Esophagus squamous epithelium (tissue), 5 donors: ENCODE data around the gene OR6M1. TPM values are rescaled to one million over a fixed set of nuclear protein-coding genes. Genes with fewer than 3 reads are reported as not detected.

Experiments used
- DNase-seq: peaks from one replicate; lab custom pipeline; 2025; lab: John Stamatoyannopoulos, UW
- H3K27ac ChIP-seq, 4 donors: fragments of 200-600 bp; sonication (generic); one replicate each; pipeline ENCODE4 v1.5.1; 2016 to 2019; ENCODE audit warnings: mild to moderate bottlenecking in 1 of 4
- H3K27me3 ChIP-seq, 4 donors: fragments of 200-600 bp; sonication (generic); 1 replicate in 3 of 4; 2 replicates in 1 of 4; pipeline versions ENCODE4 v1.5.1 to v1.6.0; 2017 to 2021; ENCODE audit warnings: antibody characterized with exemption in 1 of 4
- H3K36me3 ChIP-seq, 3 donors: fragments of 200-600 bp; sonication (generic); one replicate each; pipeline ENCODE4 v1.5.1; 2016 to 2019
- H3K4me1 ChIP-seq, 3 donors: fragments of 200-600 bp; sonication (generic); one replicate each; pipeline ENCODE4 v1.5.1; 2017 to 2019
- H3K4me3 ChIP-seq, 4 donors: fragments of 200-600 bp; sonication (generic); 1 replicate in 3 of 4; 2 replicates in 1 of 4; pipeline ENCODE4 v1.5.1; 2016 to 2019; ENCODE audit warnings: mild to moderate bottlenecking in 2 of 4, moderate library complexity in 1 of 4
- H3K9me3 ChIP-seq, 3 donors: fragments of 200-600 bp; sonication (generic); one replicate each; pipeline ENCODE4 v1.5.1; 2016 to 2019
- POLR2A ChIP-seq, 4 donors: fragments of 450-650 bp; IDR thresholded peaks; one replicate each; pipeline ENCODE4 v1.6.1; 2017; ENCODE audit warnings: antibody characterized with exemption in 4 of 4, mild to moderate bottlenecking in 4 of 4, moderate library complexity in 3 of 4
- WGBS, 2 donors: methylation state at CpG; one replicate each; pipeline ENCODE4 v1.1.5; 2018; 5-methylcytosine and 5-hydroxymethylcytosine counted together
- intact Hi-C: fragments of 100-400 bp; cut with DNase I; formaldehyde crosslinking; loops from one replicate; pipeline ENCODE4 v1.15.0; 2022
- total RNA-seq, 4 donors: library from RNA; depleted of rRNA; stranded (reverse); fragments of >200 nt; gene quantifications; one replicate each; pipeline ENCODE4 v1.1.0, GENCODE V29; 2016
- TF ChIP-seq, protein P1 (sequence below), 6 experiments: fragments of 450-650 bp in 4 of 6; fragments of 200-600 bp in 2 of 6; sonication (generic) in 2 of 6; IDR thresholded peaks; one replicate each; pipeline ENCODE4 v1.5.1; 2016 to 2019; ENCODE audit warnings: antibody characterized with exemption in 6 of 6, mild to moderate bottlenecking in 4 of 6, moderate library complexity in 4 of 6
- donor health status: DM: yes; HTN: yes; CAD: no.

OR6M1 gene
- total RNA-seq, 4 donors from 2014 or later: not detected

DNA sequence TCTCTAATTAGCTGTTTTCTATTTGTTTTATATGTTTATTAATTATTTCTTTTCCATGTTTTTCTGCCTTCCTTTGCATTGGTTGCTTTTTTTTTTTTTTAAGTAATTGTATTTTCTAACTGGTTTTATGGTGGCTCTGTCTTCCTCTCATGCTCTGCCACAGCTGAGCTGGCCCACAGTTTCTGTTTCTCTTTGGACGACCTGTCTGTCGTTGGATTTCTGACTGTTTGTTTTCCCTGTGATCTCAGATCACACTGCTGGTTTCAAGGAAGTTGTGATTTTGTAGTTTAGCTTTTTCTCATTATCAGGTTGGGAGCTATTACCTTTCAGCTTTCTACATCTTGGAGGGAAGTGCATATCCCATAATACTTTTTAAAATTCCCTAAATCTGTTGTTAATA lies 15.9 kb upstream of the OR6M1 start:
- Histone ChIP-seq H3K9me3 (no peaks in the 10 kb centered on the region), H3K4me1 (no peaks in the 10 kb centered on the region), H3K4me3 (no peak overlapping the region), H3K27me3 (no peaks in the 10 kb centered on the region), H3K27ac (no peak overlapping the region), H3K36me3 (no peaks in the 10 kb centered on the region)
- TF ChIP-seq, protein P1, sequence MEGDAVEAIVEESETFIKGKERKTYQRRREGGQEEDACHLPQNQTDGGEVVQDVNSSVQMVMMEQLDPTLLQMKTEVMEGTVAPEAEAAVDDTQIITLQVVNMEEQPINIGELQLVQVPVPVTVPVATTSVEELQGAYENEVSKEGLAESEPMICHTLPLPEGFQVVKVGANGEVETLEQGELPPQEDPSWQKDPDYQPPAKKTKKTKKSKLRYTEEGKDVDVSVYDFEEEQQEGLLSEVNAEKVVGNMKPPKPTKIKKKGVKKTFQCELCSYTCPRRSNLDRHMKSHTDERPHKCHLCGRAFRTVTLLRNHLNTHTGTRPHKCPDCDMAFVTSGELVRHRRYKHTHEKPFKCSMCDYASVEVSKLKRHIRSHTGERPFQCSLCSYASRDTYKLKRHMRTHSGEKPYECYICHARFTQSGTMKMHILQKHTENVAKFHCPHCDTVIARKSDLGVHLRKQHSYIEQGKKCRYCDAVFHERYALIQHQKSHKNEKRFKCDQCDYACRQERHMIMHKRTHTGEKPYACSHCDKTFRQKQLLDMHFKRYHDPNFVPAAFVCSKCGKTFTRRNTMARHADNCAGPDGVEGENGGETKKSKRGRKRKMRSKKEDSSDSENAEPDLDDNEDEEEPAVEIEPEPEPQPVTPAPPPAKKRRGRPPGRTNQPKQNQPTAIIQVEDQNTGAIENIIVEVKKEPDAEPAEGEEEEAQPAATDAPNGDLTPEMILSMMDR (IDR thresholded peaks at IDR 0.05): no peak
- TF ChIP-seq POLR2A (IDR thresholded peaks at IDR 0.05): no peak
- WGBS, 2 donors: 9 to 13% methylated on average over 2 of the region's 2 CpGs
- intact Hi-C loops: no loop called here
- no peak for DNase-seq

DNA sequence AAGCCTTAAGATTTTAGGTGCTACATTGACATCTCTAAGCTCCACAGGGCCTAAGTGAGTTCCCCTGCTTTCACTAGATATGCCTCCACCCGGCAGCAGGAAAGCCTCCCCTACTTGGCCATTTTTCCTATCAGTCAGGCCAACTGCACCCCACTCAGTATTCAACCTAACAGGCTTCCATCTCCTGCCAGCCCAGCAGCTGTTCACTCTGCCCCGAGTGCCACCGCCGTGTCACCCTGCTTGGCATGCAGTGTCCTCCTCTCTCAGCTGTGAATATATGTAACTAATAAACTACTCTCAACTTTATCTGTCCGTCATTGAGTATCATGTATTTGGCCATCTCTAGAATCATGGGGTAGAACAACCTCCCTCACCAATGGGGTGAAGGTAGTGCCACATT lies 9.0 kb upstream of the OR6M1 start:
- Histone ChIP-seq H3K27ac (no peak overlapping the region), H3K27me3 (no peaks in the 10 kb centered on the region), H3K9me3 (no peaks in the 10 kb centered on the region), H3K36me3 (no peaks in the 10 kb centered on the region), H3K4me3 (no peak overlapping the region), H3K4me1 (no peaks in the 10 kb centered on the region)
- TF ChIP-seq POLR2A (IDR thresholded peaks at IDR 0.05): no peak
- TF ChIP-seq, protein P1 (IDR thresholded peaks at IDR 0.05): no peak
- intact Hi-C loops: no loop called here
- DNase-seq: no peak
- 82 to 84% methylated on average over 5 of the region's 5 CpGs for WGBS, 2 donors

DNA sequence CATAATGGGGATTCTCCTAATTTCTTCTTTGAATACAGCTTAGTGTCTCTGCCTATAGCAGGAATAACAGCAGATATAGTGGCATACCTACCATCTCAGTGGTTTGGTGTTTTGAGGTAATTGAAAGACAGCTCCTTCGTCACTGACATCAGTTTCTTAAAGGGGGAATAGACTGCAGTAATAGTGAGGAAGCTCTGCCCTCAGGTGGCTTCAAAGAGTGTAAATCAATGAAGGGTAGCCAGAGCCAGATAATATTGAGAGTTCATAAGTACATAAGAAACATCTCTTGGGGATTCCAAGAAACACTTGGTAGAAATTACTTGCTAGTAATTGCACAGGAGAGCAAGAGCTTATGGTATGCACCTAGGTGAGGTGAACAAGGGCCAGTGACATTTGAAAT lies 4.4 kb downstream of the OR6M1 start:
- TF ChIP-seq, protein P1 (IDR thresholded peaks at IDR 0.05): no peak
- TF ChIP-seq POLR2A (IDR thresholded peaks at IDR 0.05): no peak
- 0 to 31% methylated on average over 1 of the region's 1 CpG for WGBS, 2 donors

DNA sequence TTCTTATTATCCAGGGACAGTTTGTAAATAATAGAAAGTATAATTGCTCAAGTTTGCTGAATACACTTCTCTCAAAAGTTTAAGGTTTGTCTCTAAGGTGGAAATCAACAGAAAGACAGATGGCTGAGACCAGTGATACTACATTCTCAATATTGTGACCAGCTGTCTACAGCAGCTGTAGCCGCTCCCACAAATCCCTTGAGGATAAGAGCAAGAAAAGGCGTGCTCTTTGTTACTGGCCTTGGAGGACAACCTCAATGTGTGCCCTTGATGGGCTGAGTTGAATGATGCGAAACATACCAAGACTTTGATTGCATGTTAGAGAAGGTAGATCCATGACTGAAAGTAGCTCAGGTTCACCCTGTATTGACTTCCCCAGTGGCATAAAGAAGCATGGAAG lies 6.1 kb downstream of the OR6M1 start:
- no peaks in the 10 kb centered on the region for H3K9me3 ChIP-seq
- 76 to 100% methylated on average over 1 to 3 of the region's 3 CpGs for WGBS, 2 donors
- H3K36me3 ChIP-seq: no peaks in the 10 kb centered on the region
- no peak overlapping the region for H3K27ac ChIP-seq
- TF ChIP-seq, protein P1 (IDR thresholded peaks at IDR 0.05): no peak
- no peak for TF ChIP-seq POLR2A (IDR thresholded peaks at IDR 0.05)
- intact Hi-C loops: no loop called here
- no peak overlapping the region for H3K4me3 ChIP-seq
- no peaks in the 10 kb centered on the region for H3K27me3 ChIP-seq
- no peak for DNase-seq
- H3K4me1 ChIP-seq: no peaks in the 10 kb centered on the region

More for the DNA sequence above, 4.4 kb downstream of the OR6M1 start:
- no peak overlapping the region for H3K27ac ChIP-seq
- H3K4me1 ChIP-seq: no peaks in the 10 kb centered on the region
- intact Hi-C loops: no loop called here
- H3K36me3 ChIP-seq: no peaks in the 10 kb centered on the region
- H3K9me3 ChIP-seq: no peaks in the 10 kb centered on the region
- H3K4me3 ChIP-seq: no peak overlapping the region
- no peaks in the 10 kb centered on the region for H3K27me3 ChIP-seq
- DNase-seq: no peak

DNA sequence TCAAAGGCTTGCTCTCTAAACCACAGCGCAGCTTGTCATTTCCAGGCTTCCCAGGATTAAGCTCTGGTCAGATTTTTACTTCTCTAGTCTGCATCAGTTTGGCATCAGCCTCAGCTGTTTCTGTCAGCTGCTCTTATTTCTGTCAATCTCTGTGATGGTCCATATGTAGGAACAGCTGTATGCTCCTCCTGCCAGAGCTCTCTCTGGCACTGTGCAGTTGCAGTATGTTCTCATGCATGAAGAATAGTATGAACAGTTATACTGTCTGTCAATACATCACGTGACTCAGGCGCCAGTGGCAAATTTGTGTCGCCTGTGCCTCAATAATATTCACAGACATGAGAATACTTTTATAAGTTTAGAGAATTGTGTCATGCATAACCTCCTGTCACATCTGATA lies 6.7 kb downstream of the OR6M1 start:
- no peaks in the 10 kb centered on the region for H3K36me3 ChIP-seq
- WGBS, 2 donors: 66 to 76% methylated on average over 4 of the region's 4 CpGs
- H3K4me1 ChIP-seq: no peaks in the 10 kb centered on the region
- H3K9me3 ChIP-seq: no peaks in the 10 kb centered on the region
- intact Hi-C loops: no loop called here
- no peak for DNase-seq
- TF ChIP-seq POLR2A (IDR thresholded peaks at IDR 0.05): no peak
- TF ChIP-seq, protein P1 (IDR thresholded peaks at IDR 0.05): no peak
- no peaks in the 10 kb centered on the region for H3K27me3 ChIP-seq
- H3K27ac ChIP-seq: no peak overlapping the region
- no peak overlapping the region for H3K4me3 ChIP-seq
